ENCODE measurements around the gene HOXD10.

The HOXD10 gene

GRCh38 chr2:176082824-176083751 lies 33.5 kb upstream of the HOXD10 start:
- no peak for DNase-seq

- no peak for DNase-seq
These were observed 32.7 kb upstream of the HOXD10 start, which contains the start of gene EVX2 for GRCh38 chr2:176083796-176084261. EVX2 (minus strand) TSS chr2:176083962; CDS start chr2:176083776, 186 bp downstream.

DNA sequence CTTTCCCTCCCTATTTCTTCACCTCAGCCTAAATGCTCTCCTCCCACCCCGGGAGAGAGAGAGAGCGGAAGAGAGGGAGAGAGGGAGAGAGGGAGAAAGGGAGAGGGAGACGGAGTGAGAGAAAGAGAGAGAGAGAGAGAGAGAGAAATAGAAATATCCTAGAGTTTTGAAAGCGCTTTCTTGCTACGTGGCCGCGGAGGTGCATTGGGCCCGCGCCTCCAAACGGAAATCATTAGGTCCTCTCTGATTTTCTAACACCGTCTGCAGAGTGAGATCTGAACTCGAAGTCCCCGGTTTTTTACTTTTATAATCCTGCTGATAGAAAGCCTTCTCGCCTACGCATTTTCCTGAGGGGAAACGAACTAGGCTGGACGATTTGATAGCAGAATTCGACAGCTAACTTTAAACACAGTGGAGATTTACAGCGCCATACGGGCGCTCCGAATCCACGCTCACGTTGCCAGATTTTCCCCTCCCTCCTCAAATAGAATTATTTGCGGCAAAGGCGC lies 31.9 kb upstream of the HOXD10 start:
- no peak for DNase-seq

GRCh38 chr2:176085120-176085788 lies 31.3 kb upstream of the HOXD10 start:
- no peak for DNase-seq

- DNase-seq: no peak
These were observed 30.5 kb upstream of the HOXD10 start for GRCh38 chr2:176085861-176086771.

- DNase-seq: no peak
These were observed 29.1 kb upstream of the HOXD10 start for GRCh38 chr2:176087330-176088047.

DNA sequence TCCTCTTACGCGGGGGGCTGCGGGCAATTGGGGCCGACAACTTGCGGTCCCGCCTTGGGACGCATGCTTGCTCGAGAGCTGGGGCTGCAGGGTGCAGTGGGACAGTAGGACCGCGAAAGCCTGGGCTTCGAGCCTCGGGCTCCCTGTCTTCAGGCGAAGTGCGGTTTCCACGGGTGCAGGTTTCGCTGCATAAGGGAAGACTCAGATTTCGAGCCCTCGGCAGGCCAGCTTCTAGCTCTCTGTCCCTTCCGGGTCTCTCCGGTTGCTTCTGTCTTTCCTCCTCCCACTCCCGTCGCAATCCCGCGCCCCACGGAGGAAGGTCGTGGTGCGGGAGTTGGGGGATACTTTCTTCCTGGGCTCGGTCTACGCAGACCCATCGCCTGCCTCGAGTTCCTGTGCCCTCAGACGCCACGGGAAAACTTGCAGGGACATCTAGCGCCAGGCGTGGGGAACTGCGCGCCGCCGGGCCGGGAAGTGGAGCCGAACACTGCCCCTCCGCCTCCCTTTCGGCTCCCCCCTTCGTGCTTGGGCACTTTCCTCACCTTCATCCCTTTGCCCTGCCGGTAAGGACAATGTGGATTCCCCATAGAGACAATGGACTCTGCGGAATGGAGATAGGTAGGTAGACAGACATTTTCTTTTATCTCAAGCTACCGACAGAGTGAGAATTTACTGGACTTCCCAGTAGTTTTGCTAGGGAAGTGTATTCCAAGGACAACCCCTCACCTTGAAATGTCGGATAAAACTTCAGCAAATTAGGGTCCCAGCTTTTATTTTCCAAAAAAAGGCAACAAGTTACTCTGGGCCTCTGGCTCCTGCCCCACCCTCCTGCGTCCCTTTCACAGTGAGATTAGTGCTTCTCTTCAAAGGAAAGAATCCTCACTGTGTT lies 28.3 kb upstream of the HOXD10 start:
- DNase-seq: no peak

- no peak for DNase-seq
These were observed 27.4 kb upstream of the HOXD10 start for GRCh38 chr2:176088937-176089842.

DNA sequence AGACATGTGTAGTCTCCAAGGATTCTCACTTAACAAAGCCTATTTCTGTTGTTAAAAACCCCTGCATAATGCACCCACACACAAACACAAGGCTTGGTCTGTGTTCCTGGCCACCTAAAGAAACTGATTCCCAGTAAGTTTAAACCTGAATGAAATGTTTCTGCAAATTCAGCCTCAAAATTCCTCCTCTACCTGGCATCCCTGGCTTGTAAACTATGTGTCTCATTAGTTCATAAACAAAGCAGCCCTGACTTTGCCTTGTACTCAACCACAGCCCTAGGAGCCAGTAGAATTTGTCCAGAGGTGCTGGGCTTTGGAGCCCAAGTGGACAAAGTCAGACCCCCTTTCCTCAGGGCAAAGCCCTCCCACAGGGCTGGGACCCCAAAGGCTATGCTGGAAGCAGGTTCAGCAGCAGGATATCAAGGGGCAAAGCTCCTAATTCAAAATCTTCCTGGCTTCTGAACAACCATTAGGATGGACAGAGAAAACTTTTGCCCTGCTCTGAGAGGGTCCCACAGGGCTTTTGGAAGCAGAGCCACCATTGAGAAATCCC lies 26.7 kb upstream of the HOXD10 start:
- no peak for DNase-seq

GRCh38 chr2:176090862-176091261 lies 25.7 kb upstream of the HOXD10 start:
- no peak for DNase-seq

DNA sequence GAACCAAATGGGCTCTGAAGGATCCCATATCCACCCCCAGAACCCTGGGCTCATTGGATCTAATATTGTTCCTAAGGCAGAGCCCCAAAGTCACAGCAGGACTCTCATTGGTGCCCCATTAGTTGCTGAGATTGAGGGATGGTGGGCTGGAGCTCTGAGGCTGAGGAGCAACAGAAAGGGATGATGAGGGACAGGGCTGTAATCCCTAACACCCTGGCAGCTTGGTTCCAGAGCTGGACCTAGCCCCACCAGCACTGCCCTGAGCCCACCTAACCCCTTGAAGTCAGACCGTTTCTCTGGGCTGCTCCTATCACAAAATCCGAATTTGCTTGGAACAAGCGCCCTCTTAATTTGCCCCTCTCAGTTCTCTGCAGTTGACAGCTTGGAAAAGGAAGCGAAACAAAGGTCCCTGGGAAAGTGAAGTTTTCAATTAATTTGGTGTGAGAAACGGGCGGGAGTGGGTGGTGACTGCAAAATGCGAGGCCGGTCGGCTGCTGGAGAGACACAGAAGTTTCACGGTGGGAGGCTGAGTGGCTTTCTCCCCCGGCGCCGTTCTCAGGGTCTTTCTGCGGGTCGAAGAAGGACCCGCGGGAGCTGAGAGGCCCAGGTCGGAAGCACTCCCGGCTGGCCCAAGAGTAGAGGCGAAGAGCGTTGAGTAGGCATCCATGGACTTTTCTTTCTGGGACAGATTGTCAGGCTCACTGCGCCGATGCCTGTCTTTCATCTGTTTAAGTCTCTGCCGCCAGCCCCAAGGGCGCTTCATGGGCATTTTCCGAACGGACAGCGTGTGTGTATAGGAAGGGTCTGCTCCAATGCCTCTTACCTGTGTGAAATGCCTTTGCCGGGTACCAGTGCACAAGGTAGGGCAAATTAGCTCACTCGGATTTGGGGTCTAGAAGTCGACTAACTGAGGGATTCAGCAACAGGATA lies 25.0 kb upstream of the HOXD10 start:
- DNase-seq: no peak

GRCh38 chr2:176092270-176093144 lies 24.1 kb upstream of the HOXD10 start, which contains the start of gene HOXD13:
HOXD13 (plus strand) TSS chr2:176092721; CDS start chr2:176092891, 170 bp downstream.
- no peak for DNase-seq

GRCh38 chr2:176093145-176093897 lies 23.3 kb upstream of the HOXD10 start:
- no peak for DNase-seq

DNA sequence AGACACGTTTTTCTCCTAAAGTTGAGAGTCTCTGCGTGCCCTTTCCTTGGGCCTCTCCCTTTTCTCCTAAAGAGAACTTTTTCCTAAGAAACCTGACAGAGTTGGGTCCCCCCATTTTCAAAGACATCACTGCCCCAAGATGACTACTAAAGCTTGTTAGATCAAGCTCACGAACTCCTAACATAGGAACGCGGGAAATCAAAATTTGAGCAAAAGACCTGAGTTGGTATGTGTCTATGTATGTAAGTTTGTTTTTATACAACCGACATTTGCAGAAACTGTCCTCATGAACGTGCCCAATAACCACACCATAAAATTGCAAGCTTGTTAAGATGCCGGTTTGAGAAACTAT lies 22.7 kb upstream of the HOXD10 start:
- no peak for DNase-seq

DNA sequence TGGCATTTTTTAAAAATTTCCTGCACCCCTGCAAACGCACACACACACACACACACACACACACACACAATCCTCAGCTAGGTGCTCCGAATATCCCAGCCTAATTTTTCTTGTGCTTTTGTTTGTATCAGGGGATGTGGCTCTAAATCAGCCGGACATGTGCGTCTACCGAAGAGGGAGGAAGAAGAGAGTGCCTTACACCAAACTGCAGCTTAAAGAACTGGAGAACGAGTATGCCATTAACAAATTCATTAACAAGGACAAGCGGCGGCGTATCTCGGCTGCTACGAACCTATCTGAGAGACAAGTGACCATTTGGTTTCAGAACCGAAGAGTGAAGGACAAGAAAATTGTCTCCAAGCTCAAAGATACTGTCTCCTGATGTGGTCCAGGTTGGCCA lies 22.2 kb upstream of the HOXD10 start:
- DNase-seq: no peak

- no peak for DNase-seq
These were observed 21.2 kb upstream of the HOXD10 start for GRCh38 chr2:176095421-176095820.
